ENCODE measurements around the gene INPP5D.
"Not testable (repeated sequence)": the region's sequence is repeated elsewhere in the genome, so short reads cannot be mapped to it uniquely, and the experiment has no call there.

INPP5D gene

DNA sequence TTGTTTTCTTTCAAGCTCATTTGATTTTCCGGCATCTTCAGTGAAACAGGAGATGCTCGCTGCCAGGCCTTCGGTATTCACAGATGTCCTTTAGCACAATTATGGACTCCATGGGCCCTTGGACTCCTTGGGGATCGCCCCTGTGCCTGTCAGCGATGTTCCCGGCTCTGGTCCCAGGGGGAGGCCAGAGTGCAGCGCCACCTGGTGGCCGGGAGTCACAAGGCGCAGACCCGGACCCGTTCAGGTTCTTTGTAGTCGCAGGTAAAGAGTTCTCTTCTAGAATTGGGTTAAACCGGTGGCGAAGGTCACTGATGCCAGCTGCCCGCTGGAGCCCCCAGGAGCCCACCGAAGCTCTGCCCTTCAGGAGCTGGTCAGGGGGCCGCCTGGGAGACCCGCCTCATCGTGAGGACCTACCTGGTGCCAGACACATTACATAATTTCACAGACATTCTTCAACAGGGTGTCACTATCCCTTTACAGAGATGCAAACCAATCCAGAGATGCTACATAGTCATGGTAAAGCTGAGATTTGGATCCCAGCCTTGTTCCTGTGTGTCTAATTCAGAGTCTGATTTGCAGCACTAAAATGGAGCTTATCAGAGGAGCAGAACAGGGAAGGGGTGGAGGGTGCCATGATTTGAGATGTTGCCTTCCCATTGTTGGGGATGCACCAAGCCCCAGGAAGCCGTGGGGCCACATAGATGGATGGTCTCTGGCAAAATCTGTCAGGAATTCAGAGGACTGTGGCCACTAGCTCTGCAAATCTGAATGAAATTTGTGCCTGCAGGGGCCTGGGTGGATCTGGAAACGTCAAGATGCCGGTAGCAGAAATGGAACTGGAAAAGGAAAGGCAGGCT lies 6.0 kb upstream of the INPP5D start:
- no peak for FAIRE-seq

DNA sequence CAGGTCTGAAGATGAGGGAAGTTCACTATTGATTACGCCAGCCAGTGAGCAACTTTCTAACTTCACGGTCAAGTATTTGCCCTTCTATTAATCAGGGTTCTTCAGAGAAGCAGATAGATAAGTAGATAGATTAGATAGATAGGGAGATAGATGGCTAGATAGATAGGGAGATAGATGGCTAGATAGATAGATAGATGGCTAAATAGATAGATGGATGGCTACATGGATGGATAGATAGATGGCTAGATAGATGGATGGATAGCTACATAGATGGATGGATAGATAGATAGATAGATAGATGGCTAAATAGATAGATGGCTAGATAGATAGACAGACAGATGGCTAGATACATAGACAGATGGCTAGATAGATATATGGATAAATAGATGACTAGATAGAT lies 4.8 kb upstream of the INPP5D start:
- FAIRE-seq: no peak

DNA sequence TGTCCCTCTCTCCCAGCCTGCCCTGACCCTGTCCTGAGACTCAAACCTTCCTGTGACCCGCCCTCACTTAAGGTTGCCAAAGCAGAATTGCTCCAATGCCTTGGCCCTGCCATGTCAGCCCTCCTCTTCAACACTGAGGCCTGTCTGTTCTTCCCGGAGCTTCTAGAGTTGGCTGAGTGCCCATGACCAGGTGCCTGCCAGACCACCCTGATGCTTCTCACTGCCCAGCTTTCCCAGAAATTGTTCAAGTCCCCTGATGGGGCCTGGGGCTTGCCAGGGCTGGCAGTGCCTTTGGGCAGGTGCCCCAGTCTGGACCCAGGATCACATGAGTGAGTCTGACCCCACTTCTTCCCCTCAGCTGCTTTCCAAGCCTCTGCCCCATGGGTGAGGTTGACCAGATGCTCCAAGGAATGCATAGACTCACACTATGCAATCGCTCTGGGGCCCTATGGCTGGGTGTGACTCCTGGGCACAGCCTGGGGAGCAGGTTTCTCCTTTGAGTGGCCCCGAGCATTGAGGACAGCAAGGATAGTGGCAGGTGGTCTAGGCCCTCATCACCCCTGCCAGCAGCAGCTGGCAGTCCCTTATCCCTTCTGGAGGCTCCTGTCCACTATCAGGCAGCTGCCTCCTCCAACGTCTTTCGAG lies 3.1 kb upstream of the INPP5D start:
- no peak for FAIRE-seq

DNA sequence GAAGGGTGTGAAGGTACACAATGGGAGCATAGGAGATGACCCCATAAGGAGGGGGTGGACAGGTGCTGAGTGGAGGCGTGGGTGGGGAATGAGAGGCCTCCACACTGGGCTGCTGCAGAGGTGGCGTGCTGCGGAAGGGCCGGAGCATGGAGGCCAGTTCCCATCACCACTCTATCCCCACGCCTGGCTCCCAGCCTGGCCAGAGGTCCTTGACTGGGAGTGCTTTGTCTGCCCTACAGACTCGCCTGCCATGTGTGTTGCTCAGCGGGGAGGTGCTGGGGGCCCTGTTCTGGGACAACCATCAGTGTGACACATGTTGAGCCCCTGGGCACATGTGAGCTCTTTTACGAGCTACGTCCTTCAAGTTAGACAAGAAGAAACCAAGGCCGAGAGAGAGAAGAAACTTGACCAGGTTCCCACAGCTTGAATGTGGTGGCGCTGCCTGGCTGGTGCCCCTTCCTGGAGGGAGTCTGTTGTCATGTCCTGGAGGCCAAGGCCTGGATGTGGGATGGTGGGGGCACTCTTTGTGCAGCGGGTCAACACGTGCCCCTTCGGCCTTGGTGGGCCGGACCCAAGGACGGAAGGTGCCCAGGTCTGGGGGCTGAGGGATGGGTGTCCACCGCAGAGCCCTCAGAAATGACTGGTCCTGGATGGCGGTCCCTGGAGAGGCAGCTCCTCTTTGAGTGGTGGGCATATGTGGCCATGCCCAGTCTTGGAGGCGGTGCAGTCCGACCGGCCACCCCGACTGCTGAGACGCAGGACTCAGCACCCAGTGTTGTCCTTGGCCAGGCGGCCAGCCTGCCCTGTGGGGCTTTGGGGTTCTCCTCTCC lies 1.2 kb upstream of the INPP5D start:
- FAIRE-seq: no peak

DNA sequence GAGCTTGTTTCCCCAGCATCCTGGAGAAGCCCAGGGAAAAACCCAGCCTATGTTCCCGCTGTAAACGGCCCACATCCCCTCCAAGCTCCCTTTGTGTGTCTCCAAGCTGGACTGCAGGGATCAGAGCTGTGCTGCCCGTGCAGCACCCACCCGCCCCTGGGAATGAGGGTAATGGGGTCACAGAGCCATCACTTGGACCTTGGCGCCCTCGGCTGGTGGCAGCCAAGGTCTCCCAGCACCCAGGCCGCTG lies 670 bp upstream of the INPP5D start:
- FAIRE-seq: no peak

DNA sequence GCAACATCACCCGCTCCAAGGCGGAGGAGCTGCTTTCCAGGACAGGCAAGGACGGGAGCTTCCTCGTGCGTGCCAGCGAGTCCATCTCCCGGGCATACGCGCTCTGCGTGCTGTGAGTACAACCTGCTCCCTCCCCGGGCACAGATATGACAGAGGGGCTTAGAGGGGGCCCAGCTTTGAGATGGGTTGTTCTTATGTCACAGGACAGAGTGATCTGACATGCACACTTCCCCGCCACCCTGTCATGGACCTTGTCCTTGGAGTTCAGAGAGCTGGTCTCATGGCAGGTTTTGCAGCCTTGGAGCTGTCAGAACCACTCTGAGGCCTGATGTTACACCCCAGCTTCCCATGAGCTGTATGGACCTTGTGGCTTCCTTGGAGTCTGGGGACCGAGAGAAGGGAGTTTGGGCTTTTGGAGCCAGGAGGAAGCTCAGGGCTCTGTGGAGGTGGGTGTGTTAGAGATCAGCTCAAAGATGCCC lies 398 bp downstream of the INPP5D start:
- FAIRE-seq: no peak

DNA sequence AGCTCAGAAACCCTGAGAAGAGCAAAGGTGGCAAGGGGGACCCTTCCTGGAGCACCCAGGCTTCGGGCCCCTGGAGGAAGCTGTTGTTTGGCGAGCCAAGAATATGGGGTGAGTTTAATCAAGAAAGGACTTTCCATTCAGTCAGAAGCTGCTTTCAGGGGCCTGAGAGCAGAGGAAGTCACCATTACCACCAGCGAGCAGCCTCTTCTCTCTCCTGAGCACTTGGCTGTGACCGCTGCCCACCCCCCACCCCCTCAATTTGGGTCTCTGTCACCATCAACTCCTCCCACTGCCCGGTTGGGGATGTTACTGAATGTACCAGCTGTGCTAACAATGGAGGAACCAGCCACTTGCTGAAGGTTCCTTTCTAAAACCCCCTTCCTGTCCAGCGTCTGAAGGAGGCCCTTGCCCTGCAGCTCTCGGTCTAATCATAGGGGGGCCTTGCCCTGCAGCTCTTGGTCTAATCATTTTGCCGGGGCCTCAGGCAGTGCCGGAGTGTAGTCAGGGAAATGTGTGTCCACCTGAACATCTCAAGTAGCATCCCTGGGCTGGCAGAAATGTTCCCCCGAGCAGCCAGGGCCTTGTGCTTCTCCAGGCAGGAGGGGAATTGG lies 943 bp downstream of the INPP5D start:
- no peak for FAIRE-seq

DNA sequence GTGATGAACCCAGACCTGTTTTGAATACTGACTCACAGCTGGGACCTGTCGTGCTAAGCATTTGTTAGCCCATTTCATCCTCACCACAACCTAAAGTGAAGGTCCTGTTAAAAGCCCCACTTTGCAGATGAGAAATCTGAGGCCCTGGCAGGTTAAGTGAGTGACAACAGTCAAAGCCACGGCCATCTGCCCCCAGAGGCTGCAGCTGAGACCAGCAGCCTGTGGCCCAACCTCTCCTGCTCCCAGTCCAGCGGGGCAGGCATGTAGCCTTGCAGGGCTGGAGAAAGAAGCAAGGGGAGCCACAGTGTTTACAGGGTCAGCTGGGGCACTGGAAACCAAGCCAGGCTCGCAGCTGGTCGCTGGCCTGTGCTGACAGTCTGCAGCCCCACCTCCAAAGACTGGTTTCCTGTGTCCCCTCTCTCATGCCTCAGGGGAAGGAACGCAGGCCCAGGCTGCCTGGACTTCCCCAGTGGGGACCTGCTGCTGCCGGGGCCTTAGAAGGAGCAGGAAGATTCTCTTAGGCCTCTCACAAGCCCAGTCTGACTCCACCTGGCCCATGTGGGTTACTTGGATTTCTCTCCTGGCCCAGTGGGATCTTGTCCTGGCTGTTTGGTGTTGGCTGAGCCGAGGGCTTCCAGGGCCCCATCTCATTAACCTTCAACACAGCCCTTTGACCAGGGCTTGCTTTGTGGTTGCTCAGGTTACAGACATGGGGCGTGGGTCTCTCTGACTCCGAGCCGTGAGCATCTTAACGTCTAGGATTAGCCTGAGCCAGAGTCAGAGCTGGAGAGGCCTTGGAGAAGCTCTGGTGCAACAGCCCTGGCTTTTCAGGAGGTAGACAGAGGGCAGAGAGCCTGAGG lies 1.7 kb downstream of the INPP5D start:
- no peak for FAIRE-seq

DNA sequence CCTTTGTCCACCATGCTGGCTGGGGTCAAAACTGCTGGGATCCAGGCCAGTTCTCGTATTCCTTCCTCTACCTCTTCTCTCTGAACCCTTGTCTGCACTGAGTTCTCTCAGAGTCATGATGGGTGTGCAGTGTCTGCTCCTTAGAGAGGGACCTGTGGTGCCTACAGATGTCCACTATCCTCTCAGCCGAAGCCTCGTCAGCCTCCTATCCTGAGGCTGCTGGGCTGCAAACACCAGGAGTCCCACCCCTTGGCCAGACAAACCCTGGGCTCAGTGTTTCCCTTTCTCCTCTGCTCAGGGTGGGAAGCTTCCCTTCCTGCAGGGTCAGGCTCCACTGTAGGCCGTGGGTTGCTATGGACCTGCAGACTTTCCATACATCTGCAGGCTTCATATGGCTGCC lies 2.3 kb downstream of the INPP5D start:
- FAIRE-seq: no peak

DNA sequence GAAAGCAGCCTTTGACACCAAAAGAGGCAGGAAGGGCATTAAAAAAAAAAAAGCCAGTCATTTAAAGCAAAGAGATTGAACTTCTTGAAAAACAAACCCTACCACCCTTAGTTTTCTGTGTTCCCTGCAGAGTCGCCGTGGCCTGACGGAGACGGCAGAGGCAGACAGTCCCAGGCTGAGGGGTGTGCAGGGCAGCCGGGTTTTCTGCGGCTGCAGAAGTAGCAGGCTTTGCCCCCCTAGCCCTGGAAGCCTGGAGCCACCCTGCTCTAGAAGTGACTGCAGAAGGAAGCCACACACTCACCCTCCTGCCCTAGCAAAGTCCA lies 2.8 kb downstream of the INPP5D start:
- no peak for FAIRE-seq

DNA sequence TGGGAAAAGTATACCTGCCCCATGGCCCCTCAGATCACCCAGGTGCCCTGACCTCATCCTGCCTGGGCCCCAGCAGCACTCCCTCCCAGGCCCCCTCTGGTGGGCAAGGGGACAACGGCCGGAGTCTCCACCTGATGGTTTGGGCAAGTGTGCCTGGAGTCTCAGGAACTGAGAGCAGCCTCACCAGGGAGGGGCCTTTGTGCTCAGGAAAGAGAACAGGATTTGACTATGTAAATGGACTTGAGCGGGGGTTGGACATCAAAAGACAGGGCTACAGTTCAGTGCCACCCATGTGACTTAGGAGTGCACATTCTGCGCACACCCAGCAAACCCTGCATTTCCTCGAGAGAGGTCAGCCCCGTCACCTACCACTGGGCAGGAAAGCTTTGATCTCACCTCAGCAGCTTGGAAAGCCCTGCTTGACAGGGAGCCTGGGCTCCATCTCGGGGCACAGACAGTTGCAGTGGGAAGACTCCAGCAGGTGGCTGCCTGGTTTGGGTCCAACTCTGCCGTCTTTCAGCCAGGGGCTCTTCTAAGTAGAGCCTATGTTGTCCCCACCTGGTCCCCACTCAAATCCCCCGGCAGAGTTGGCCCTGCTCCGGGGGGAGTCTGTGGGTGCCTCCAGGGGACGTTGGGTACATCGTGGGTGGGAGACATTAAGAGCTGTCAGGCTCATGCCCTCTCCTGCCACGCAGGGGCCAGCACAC lies 3.3 kb downstream of the INPP5D start:
- FAIRE-seq: no peak

DNA sequence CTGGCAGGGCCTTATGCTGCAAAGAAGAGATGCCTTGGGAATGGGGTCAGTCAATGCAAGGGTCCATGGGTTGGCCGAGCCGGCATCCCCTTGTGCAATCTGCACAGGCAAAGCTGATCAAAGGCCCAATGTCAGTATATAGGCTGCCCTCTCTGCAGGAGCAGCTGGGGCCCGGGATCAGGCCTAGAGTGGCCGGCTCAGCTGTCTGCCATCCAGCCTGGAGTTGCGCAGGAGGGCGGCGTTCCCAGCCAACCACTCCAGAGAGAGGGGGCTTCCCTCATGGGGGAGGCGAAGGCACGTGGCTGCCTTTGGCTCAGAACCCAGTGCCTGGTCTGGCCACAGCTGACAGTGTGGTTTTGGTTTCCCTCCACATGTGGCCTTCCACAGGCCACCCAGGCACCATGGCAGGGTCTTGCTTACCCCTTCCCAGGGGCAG lies 3.9 kb downstream of the INPP5D start:
- no peak for FAIRE-seq

DNA sequence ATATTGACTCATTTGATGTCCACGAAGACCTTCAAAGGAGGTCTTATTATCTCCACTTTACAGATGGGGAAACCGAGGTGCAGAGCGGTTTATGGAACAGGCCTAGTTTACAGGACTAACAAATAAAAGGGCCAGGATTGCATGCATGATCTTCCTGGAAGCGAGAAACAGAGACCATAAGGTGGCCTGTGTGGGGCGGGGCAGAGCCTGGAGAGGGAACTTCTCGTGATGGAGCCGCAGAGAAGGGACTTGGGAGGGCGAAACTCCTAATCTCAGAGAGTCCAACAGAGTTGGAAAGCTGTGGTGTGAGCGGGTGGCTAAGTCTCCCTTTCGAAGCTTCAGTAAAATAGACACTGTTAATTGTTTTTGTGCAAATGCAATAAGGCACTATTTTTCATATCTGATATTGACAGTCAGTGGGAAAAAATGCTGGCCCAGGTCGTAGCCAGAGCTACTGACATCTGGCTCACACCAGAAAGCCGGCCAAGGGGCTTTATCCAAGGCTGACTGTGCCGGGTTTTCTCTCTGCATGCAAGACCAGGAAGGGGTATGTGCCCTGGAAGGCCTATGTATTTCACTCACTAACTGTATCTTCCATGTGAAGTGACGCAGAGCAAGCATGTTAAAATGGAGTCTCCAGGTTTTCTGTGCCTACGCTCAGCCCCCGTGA lies 4.5 kb downstream of the INPP5D start:
- no peak for FAIRE-seq

DNA sequence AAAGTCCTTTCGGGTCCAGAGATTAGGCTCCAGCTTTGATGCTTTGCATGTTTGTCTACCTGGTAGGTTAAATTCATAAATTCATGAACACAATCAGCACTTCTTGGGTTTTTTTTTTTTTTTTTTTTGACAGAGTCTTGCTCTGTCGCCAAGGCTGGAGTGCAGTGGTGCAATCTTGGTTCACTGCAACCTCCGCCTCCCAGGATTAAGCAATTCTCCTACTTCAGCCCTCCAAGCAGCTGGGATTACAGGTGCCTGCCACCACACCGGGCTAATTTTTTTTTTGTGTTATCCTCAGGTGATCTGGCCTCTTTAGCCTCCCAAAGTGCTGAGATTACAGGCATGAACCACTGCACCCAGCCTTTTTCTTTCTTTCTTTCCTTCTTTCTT lies 5.1 kb downstream of the INPP5D start:
- FAIRE-seq: not testable (repeated sequence)

DNA sequence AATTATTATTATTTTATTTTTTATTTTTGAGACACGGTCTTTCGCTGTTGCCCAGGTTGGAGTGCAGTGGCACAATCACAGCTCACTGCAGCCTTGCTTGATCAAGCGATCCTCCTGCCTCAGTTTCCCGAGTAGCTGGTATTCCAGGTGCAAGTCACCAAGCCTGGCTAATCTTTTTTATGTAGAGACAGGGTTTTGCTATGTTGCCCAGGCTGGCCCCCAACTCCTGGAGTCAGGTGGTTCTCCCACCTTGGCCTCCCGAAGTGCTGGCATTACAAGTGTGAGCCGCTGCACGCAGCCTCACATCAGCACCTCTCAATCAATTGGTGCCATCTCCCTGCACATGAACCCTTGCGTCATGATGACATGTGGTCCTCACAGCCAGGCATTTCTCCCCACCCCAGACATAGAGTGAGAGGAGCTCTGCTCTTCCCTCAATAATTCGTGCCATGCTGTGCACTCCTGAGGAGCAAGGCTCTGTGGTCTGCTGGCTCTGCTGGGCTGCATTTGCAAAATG lies 5.9 kb downstream of the INPP5D start:
- FAIRE-seq: no peak

DNA sequence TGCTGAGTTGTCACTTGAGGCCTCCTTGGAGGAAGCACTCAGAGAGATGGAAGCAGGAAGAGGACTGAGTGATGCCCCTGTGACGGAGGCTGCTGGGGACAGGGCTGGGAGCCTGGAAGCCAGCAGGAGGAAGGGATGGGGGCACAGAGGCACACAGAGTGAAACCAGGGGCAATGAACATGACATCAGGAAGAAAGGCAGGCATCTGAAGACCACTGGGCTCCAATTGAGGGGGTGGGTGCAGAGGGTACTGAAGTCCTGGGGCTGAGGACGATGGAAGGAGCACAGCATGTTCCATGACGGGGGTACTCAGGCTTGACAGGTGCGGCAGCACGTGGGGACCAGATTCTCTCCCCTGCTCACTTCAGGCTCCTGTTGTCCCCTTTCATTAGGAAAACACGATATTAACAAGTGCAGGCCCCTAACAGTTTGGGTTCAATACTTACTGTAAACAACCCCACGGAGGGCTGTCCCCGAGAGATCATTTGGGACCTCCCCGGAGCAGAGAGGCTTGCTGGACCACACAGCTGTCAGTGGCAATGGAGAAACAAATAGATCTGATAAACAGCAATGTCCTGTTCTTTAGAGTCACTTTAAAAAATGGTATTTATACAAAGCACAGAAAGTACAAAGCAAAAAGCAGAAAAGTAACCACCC lies 8.7 kb downstream of the INPP5D start:
- FAIRE-seq: no peak

DNA sequence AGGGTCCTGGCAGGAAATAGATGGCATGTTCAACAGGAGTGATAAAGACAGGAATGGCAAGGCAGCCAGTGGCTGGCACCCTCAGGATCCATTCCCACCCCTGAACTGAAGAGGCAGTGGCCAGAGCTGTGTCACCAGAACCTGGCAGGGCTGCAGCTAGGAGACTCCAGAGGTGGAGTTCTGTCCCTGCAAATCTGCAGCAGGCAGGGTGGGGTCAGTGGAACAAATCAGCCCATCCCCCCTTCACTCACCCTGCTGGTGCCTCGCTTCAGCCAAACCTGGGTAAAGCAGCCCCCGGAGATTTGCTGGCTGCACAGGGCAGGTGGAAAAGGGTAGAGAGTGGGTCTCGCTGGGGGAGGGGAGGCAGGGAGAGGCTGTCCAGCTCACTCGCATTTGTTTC lies 12.7 kb downstream of the INPP5D start:
- no peak for FAIRE-seq

DNA sequence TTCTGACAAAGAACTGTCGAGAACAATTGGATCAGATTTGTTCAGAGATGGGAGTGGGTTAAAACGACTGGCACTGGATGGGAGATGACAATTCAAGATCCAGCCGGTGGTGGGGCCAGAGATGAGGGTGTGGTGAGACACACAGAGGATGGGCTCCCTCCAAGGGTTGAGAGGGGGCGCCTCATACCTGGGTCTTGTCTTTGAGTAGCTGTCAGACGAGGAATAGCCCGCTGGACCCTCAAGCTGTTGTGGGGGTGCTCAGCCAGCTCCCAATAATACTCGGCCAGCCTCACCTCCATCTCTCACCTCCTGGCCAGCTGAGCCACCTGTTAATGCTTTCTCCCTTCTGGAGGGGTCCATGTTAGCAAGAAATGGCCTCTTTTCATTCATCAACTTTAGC lies 14.0 kb downstream of the INPP5D start:
- no peak for FAIRE-seq

DNA sequence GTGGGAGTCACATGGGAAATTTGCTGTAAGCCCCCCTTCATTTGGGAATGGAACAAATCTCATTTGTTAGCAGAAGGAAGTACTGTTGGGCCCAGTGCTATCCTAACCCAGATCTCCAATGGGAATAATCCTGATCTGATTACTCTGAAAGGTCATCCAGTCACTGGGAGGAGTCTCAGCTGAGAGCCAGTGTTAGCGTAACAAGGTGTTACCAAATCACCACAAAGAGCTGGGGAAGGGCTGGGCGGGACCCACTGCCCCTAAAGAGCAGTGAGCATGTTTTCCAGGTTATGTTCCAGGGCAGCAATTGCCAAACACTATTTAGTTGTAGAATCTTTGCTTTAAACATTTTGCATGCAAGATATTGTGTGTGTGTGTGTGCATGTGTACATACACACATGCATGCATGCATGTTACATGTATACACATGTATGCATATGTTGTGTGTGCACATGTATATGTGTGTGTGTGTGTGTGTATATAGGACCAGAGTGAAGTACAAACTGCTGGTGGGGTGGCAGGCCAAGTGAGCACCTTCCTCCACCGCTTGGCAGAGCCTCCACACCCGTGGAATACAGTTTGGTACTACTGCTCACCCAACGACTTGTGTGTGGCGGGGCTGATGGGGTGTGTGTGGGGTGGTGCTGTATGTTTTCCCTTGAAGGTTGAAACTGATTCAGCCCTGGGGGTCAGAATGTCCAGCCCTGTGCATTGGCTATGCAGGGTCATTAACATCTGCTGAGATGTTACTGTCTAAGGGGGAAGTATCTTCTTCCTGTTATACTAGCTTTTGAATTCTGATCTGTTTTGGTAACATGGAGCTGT lies 15.2 kb downstream of the INPP5D start:
- FAIRE-seq: no peak

DNA sequence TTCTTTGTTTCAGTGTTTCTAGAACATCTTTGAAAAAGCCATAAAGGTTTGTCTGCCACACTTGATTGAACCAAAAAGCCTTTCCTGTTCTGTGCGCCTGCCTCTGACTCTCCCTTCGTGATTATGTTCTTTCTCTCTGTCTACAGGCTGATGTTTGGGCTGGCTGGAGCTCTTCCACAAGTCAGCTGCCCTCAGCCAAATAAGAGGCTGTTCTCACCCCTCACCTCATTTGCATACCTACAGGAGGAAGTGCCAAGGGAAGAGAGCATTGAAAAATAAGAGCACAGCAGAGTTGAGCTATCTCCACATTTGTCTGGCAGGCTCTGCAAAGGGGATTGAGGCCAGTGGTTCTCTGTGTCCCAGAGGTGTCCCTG lies 15.8 kb downstream of the INPP5D start:
- no peak for FAIRE-seq

Measured in islet of Langerhans (tissue), 1 donor.